ENCODE results near the gene TACC2. TPM values are rescaled to one million over a fixed set of nuclear protein-coding genes. Genes with fewer than 3 reads are reported as not detected.
A peak's percentile ranks its signal among the peaks of the same experiment; 100 is the strongest.
"Not testable (repeated sequence)": the region's sequence is repeated elsewhere in the genome, so short reads cannot be mapped to it uniquely, and the experiment has no call there.

TACC2 gene
- total RNA-seq, 4 donors from 2014 or later, result 31.0 to 52.5 (median 42.2) TPM

DNA sequence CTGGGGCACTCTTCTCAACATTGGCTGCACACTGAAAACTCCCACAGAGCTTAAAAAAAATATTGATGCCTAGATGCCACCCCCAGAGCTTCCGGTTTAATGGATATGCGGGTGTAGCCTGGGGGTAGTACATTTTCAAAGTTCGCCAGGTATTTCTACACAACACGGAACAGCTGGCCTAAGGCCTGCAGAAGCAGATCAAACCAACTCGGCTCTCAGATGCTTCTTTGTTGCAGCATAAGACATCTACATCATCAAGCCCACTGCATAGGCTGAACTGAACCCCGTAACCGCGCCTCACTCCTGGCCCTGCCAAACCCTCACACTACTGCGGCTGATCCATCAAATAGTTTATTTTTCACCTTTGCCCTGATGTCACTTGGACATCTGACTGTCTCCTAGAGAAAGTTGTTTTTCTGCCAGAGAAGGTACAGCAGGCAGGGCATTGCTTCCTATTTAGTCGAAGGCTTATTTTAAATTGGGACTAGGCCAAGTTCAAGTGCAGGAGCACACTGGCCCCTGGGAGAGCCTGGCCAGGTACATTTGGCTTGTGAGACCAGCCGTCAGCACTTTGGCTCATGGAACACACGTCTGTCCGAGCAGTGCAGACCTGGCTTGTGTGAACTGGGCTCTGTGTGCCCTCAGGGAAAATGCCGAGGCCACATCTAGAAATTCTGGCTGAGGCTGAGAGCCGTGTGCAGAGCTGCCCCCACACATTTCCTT lies 113.3 kb downstream of the TACC2 start:
- Histone ChIP-seq H3K4me3 (no peak overlapping the region), H3K27me3 (no peaks in the 10 kb centered on the region), H3K9me3 (no peaks in the 10 kb centered on the region), H3K36me3 (no peaks in the 10 kb centered on the region), H3K27ac (no peak overlapping the region), H3K4me1 (peaks cover 0 to 16% (median 0%) of the 10 kb centered on the region in 4 donors)
- TF ChIP-seq EP300 (IDR thresholded peaks at IDR 0.05) (no peak), POLR2A (IDR thresholded peaks at IDR 0.05) (no peak), CTCF (IDR thresholded peaks at IDR 0.05) (no peak)
- no peak for DNase-seq (ENCODE audit: low spot score in 2 of 2)
- WGBS, 2 donors, result 77 to 87% methylated on average over 11 to 15 of the region's 15 CpGs

DNA sequence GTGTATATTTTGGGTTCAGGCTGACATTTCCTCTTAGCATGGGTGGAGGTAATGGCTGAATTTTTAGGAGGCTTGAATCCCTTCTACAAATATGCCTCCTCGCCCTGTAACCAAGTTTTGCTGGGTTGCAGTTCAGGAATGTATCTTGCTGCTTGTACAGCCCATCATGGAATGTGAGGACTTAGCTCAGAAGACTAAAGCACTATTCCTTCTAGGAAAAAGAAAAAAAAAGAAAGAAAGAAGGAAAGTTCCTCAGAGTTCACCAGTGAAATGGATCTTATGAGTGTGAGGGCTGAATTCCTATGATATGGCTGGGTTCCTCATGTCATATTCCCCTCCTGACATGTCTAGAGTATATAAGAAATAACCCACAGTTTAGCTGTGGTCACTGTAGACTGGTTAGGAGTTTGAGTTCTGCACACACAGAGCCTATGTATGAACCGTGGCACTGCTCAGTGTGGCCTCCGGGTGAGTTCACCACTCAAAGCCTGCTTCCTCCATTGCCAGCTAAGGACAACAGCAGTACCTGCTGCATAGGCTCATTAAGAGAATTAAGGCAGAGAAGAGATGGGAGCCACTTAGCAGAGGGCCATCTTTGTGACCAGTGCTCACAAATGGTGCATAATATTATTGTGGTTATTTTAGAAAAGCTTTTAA lies 114.0 kb downstream of the TACC2 start:
- TF ChIP-seq CTCF (IDR thresholded peaks at IDR 0.05), result no peak
- no peak for TF ChIP-seq POLR2A (IDR thresholded peaks at IDR 0.05)
- TF ChIP-seq EP300 (IDR thresholded peaks at IDR 0.05), result no peak
- Histone ChIP-seq H3K4me3 (no peak overlapping the region), H3K4me1 (peaks cover 0 to 16% (median 0%) of the 10 kb centered on the region in 4 donors), H3K27me3 (no peaks in the 10 kb centered on the region), H3K9me3 (no peaks in the 10 kb centered on the region), H3K36me3 (no peaks in the 10 kb centered on the region), H3K27ac (no peak overlapping the region)
- 73% methylated on average over 3 of the region's 3 CpGs for WGBS, 2 donors
- no peak for DNase-seq (ENCODE audit: low spot score in 2 of 2)

- no peak overlapping the region for H3K4me3 ChIP-seq
- no peaks in the 10 kb centered on the region for H3K9me3 ChIP-seq
- TF ChIP-seq EP300 (IDR thresholded peaks at IDR 0.05) (no peak), CTCF (IDR thresholded peaks at IDR 0.05) (no peak), POLR2A (IDR thresholded peaks at IDR 0.05) (no peak)
- DNase-seq (ENCODE audit: low spot score in 2 of 2), result no peak
- H3K36me3 ChIP-seq, result no peaks in the 10 kb centered on the region
- H3K4me1 ChIP-seq, result peaks cover 0 to 10% (median 0%) of the 10 kb centered on the region in 4 donors
- WGBS, 2 donors, result 85% methylated on average over 4 of the region's 4 CpGs
- no peak overlapping the region for H3K27ac ChIP-seq
- H3K27me3 ChIP-seq, result no peaks in the 10 kb centered on the region
Observed at GRCh38 chr10:122103592-122103991, 114.6 kb downstream of the TACC2 start.

- H3K27ac ChIP-seq; H3K9me3 ChIP-seq; H3K36me3 ChIP-seq; H3K27me3 ChIP-seq; DNase-seq (ENCODE audit: low spot score in 2 of 2); H3K4me3 ChIP-seq: not testable (repeated sequence)
- peaks cover 0 to 10% (median 3%) of the 10 kb centered on the region in 4 donors for H3K4me1 ChIP-seq
- WGBS, 2 donors, result 92 to 94% methylated on average over 13 of the region's 13 CpGs
Observed at GRCh38 chr10:122108786-122109185, 119.8 kb downstream of the TACC2 start.

- WGBS, 2 donors, result 30 to 32% methylated on average over 11 to 12 of the region's 12 CpGs
- Histone ChIP-seq H3K4me3 (peak overlapping the region; percentile 49 to 81 (median 70)), H3K36me3 (no peaks in the 10 kb centered on the region), H3K27me3 (no peaks in the 10 kb centered on the region), H3K9me3 (no peaks in the 10 kb centered on the region), H3K27ac (peak overlapping the region; percentile 95 to 99 (median 97)), H3K4me1 (peaks cover 0 to 40% (median 4%) of the 10 kb centered on the region in 4 donors)
- DNase-seq (ENCODE audit: low spot score in 2 of 2), result peak in 1 of 2 donors; percentile 16
- TF ChIP-seq EP300 (IDR thresholded peaks at IDR 0.05), result no peak
- TF ChIP-seq POLR2A (IDR thresholded peaks at IDR 0.05), result no peak
- no peak for TF ChIP-seq CTCF (IDR thresholded peaks at IDR 0.05)
Observed at GRCh38 chr10:122112021-122112616, 123.2 kb downstream of the TACC2 start.

All from tibial nerve (tissue), 4 donors.